ENCODE data around the gene ETFBKMT.
"Not testable (repeated sequence)": the region's sequence is repeated elsewhere in the genome, so short reads cannot be mapped to it uniquely, and the experiment has no call there.

- TF ChIP-seq CTCF (IDR thresholded peaks at IDR 0.05; ENCODE audit: insufficient read depth, low read depth, low read length); EZH2 (IDR thresholded peaks at IDR 0.05; ENCODE audit: insufficient read depth, low read length): not testable (repeated sequence)
These were observed 10.1 kb downstream of the ETFBKMT start for GRCh38 chr12:31669582-31669981.

Data from astrocyte (in vitro differentiated cells and primary cell).